ENCODE data around the gene ESM1.
"Not testable (repeated sequence)": the region's sequence is repeated elsewhere in the genome, so short reads cannot be mapped to it uniquely, and the experiment has no call there.

Gene ESM1

GRCh38 chr5:54985301-54986268 lies at the start of gene ESM1:
Gene ESM1 (minus strand): TSS chr5:54985593. CDS start chr5:54985517, 76 bp downstream.
- DNase-seq (ENCODE audit: extremely low read depth in 1 of 2, low read depth in 1 of 2): no peak

- no peak for DNase-seq (ENCODE audit: extremely low read depth in 1 of 2, low read depth in 1 of 2)
Observed at GRCh38 chr5:55033568-55033967, 48.2 kb upstream of the ESM1 start.

GRCh38 chr5:55031492-55031891 lies 46.1 kb upstream of the ESM1 start:
- DNase-seq (ENCODE audit: extremely low read depth in 1 of 2, low read depth in 1 of 2): no peak

GRCh38 chr5:55030676-55031369 lies 45.4 kb upstream of the ESM1 start:
- DNase-seq (ENCODE audit: extremely low read depth in 1 of 2, low read depth in 1 of 2): no peak

- DNase-seq (ENCODE audit: extremely low read depth in 1 of 2, low read depth in 1 of 2): no peak
Observed at GRCh38 chr5:55030220-55030619, 44.8 kb upstream of the ESM1 start.

- DNase-seq (ENCODE audit: extremely low read depth in 1 of 2, low read depth in 1 of 2): no peak
Observed at GRCh38 chr5:55027595-55027994, 42.2 kb upstream of the ESM1 start.

- no peak for DNase-seq (ENCODE audit: extremely low read depth in 1 of 2, low read depth in 1 of 2)
Observed at GRCh38 chr5:55022450-55022849, 37.1 kb upstream of the ESM1 start.

GRCh38 chr5:55021821-55022220 lies 36.4 kb upstream of the ESM1 start:
- DNase-seq (ENCODE audit: extremely low read depth in 1 of 2, low read depth in 1 of 2): no peak

- no peak for DNase-seq (ENCODE audit: extremely low read depth in 1 of 2, low read depth in 1 of 2)
Observed at GRCh38 chr5:55021410-55021809, 36.0 kb upstream of the ESM1 start.

- not testable (repeated sequence) for DNase-seq (ENCODE audit: extremely low read depth in 1 of 2, low read depth in 1 of 2)
Observed at GRCh38 chr5:55010149-55010548, 24.8 kb upstream of the ESM1 start.

GRCh38 chr5:55004729-55005128 lies 19.3 kb upstream of the ESM1 start:
- no peak for DNase-seq (ENCODE audit: extremely low read depth in 1 of 2, low read depth in 1 of 2)

- DNase-seq (ENCODE audit: extremely low read depth in 1 of 2, low read depth in 1 of 2): no peak
Observed at GRCh38 chr5:55003432-55004065, 18.2 kb upstream of the ESM1 start.

- DNase-seq (ENCODE audit: extremely low read depth in 1 of 2, low read depth in 1 of 2): not testable (repeated sequence)
Observed at GRCh38 chr5:55002166-55002565, 16.8 kb upstream of the ESM1 start.

GRCh38 chr5:54997081-54997480 lies 11.7 kb upstream of the ESM1 start:
- no peak for DNase-seq (ENCODE audit: extremely low read depth in 1 of 2, low read depth in 1 of 2)

GRCh38 chr5:54996466-54996865 lies 11.1 kb upstream of the ESM1 start:
- no peak for DNase-seq (ENCODE audit: extremely low read depth in 1 of 2, low read depth in 1 of 2)

- DNase-seq (ENCODE audit: extremely low read depth in 1 of 2, low read depth in 1 of 2): no peak
Observed at GRCh38 chr5:54995168-54995567, 9.8 kb upstream of the ESM1 start.

- DNase-seq (ENCODE audit: extremely low read depth in 1 of 2, low read depth in 1 of 2): no peak
Observed at GRCh38 chr5:54994628-54995027, 9.2 kb upstream of the ESM1 start.

- DNase-seq (ENCODE audit: extremely low read depth in 1 of 2, low read depth in 1 of 2): no peak
Observed at GRCh38 chr5:54993318-54993717, 7.9 kb upstream of the ESM1 start.

GRCh38 chr5:54991416-54991815 lies 6.0 kb upstream of the ESM1 start:
- DNase-seq (ENCODE audit: extremely low read depth in 1 of 2, low read depth in 1 of 2): no peak

- no peak for DNase-seq (ENCODE audit: extremely low read depth in 1 of 2, low read depth in 1 of 2)
Observed at GRCh38 chr5:54990841-54991258, 5.5 kb upstream of the ESM1 start.

GRCh38 chr5:54988817-54989216 lies 3.4 kb upstream of the ESM1 start:
- DNase-seq (ENCODE audit: extremely low read depth in 1 of 2, low read depth in 1 of 2): no peak

Measured in activated CD8-positive, alpha-beta memory T cell treated with anti-CD3 and anti-CD28 coated beads for 1 hour (primary cell).